Stimulated activated CD4-positive, alpha-beta T cell treated with anti-CD3 and anti-CD28 coated beads, Interleukin-1b, Interleukin-23, amount 100 ng/mL, for 48 hours (primary cell): Measurements from ENCODE around the gene ZSCAN12.
"Not testable (repeated sequence)": the region's sequence is repeated elsewhere in the genome, so short reads cannot be mapped to it uniquely, and the experiment has no call there.

Experiments used
- DNase-seq: peaks from one replicate; pipeline ENCODE4 v3.0.0-alpha.2; 2020

Gene ZSCAN12

GRCh38 chr6:28399350-28400121 is at the start of gene ZSCAN12:
Gene ZSCAN12, minus strand, starts transcription at chr6:28399747. Its CDS starts 1,342 bp downstream, at chr6:28398405.
- DNase-seq = peak; percentile 89

- no peak for DNase-seq
Observed at GRCh38 chr6:28449056-28449455, 49.5 kb upstream of the ZSCAN12 start.

- not testable (repeated sequence) for DNase-seq
Observed at GRCh38 chr6:28447512-28447906, 48.0 kb upstream of the ZSCAN12 start.

- no peak for DNase-seq
Observed at GRCh38 chr6:28446818-28447511, 47.4 kb upstream of the ZSCAN12 start.

GRCh38 chr6:28444759-28445158 is 45.2 kb upstream of the ZSCAN12 start:
- DNase-seq = peak; percentile 43

- peak; percentile 88 for DNase-seq
Observed at GRCh38 chr6:28443112-28443773, 43.7 kb upstream of the ZSCAN12 start, which contains the start of gene ZSCAN23. Gene ZSCAN23, minus strand, starts transcription at chr6:28443491. Its CDS starts 7,225 bp downstream, at chr6:28436266.

- DNase-seq = no peak
Observed at GRCh38 chr6:28442586-28442985, 43.0 kb upstream of the ZSCAN12 start.

- no peak for DNase-seq
Observed at GRCh38 chr6:28436404-28436803, 36.9 kb upstream of the ZSCAN12 start.

GRCh38 chr6:28433119-28433518 is 33.6 kb upstream of the ZSCAN12 start:
- no peak for DNase-seq

GRCh38 chr6:28429781-28430180 is 30.2 kb upstream of the ZSCAN12 start:
- DNase-seq = no peak

- DNase-seq = no peak
Observed at GRCh38 chr6:28425944-28426541, 26.5 kb upstream of the ZSCAN12 start.

- no peak for DNase-seq
Observed at GRCh38 chr6:28424163-28424562, 24.6 kb upstream of the ZSCAN12 start.

GRCh38 chr6:28423546-28423945 is 24.0 kb upstream of the ZSCAN12 start:
- DNase-seq = no peak

GRCh38 chr6:28413681-28414080 is 14.1 kb upstream of the ZSCAN12 start:
- no peak for DNase-seq

- no peak for DNase-seq
Observed at GRCh38 chr6:28410767-28411166, 11.2 kb upstream of the ZSCAN12 start.

- DNase-seq = no peak
Observed at GRCh38 chr6:28408076-28408802, 8.7 kb upstream of the ZSCAN12 start.

GRCh38 chr6:28407401-28407800 is 7.9 kb upstream of the ZSCAN12 start:
- DNase-seq = no peak

GRCh38 chr6:28403923-28404322 is 4.4 kb upstream of the ZSCAN12 start:
- DNase-seq = not testable (repeated sequence)

- no peak for DNase-seq
Observed at GRCh38 chr6:28402197-28402596, 2.6 kb upstream of the ZSCAN12 start.

- no peak for DNase-seq
Observed at GRCh38 chr6:28401172-28401571, 1.6 kb upstream of the ZSCAN12 start.

- DNase-seq = no peak
Observed at GRCh38 chr6:28400122-28400451, 540 bp upstream of the ZSCAN12 start.

GRCh38 chr6:28395918-28396317 is 3.6 kb downstream of the ZSCAN12 start:
- DNase-seq = no peak
